Measurements from ENCODE around the gene DDX47.
"Not testable (repeated sequence)": the region's sequence is repeated elsewhere in the genome, so short reads cannot be mapped to it uniquely, and the experiment has no call there.

The DDX47 gene

GRCh38 chr12:12823300-12823699 lies 10.2 kb downstream of the DDX47 start:
- DNase-seq = no peak

GRCh38 chr12:12823811-12824210 lies 10.7 kb downstream of the DDX47 start:
- DNase-seq = no peak

- DNase-seq = no peak
Observed at GRCh38 chr12:12835378-12836146, 22.4 kb downstream of the DDX47 start.

GRCh38 chr12:12836571-12836970 lies 23.4 kb downstream of the DDX47 start:
- DNase-seq = no peak

- peak; percentile 36 to 51 for DNase-seq
Observed at GRCh38 chr12:12837025-12837812, 24.1 kb downstream of the DDX47 start.

- no peak for DNase-seq
Observed at GRCh38 chr12:12837813-12838153, 24.6 kb downstream of the DDX47 start.

- DNase-seq = no peak
Observed at GRCh38 chr12:12839003-12839395, 25.9 kb downstream of the DDX47 start.

GRCh38 chr12:12839439-12839838 lies 26.3 kb downstream of the DDX47 start:
- not testable (repeated sequence) for DNase-seq

- DNase-seq = no peak
Observed at GRCh38 chr12:12839873-12840579, 26.9 kb downstream of the DDX47 start.

- DNase-seq = no peak
Observed at GRCh38 chr12:12840580-12840899, 27.4 kb downstream of the DDX47 start.

- DNase-seq = not testable (repeated sequence)
Observed at GRCh38 chr12:12841428-12841827, 28.3 kb downstream of the DDX47 start.

GRCh38 chr12:12845794-12846243 lies 32.7 kb downstream of the DDX47 start:
- no peak for DNase-seq

GRCh38 chr12:12846780-12847179 lies 33.6 kb downstream of the DDX47 start:
- not testable (repeated sequence) for DNase-seq

- DNase-seq = no peak
Observed at GRCh38 chr12:12853435-12853834, 40.3 kb downstream of the DDX47 start.

- DNase-seq = peak in 1 of 2 experiments; percentile 16
Observed at GRCh38 chr12:12859690-12860089, 46.5 kb downstream of the DDX47 start.

- no peak for DNase-seq
Observed at GRCh38 chr12:12864243-12864642, 51.1 kb downstream of the DDX47 start.

- DNase-seq = no peak
Observed at GRCh38 chr12:12868477-12869235, 55.5 kb downstream of the DDX47 start.

- no peak for DNase-seq
Observed at GRCh38 chr12:12870465-12870864, 57.3 kb downstream of the DDX47 start.

GRCh38 chr12:12871587-12872138 lies 58.5 kb downstream of the DDX47 start:
- DNase-seq = no peak

- no peak for DNase-seq
Observed at GRCh38 chr12:12872139-12872933, 59.2 kb downstream of the DDX47 start.

- no peak for DNase-seq
Observed at GRCh38 chr12:12872934-12873275, 59.8 kb downstream of the DDX47 start.

- DNase-seq = no peak
Observed at GRCh38 chr12:12874029-12874428, 60.9 kb downstream of the DDX47 start.

Measured in NCI-H446 (cell line).